22Rv1 (cell line): ENCODE measurements around the gene ARID3A.

Experiments
- H3K27ac ChIP-seq: fragments of 450-650 bp; 2 replicates; pipeline ENCODE4 v1.5.1; 2017
- CTCF ChIP-seq: fragments of 450-650 bp; IDR thresholded peaks from 2 replicates; pipeline ENCODE4 v1.5.1; 2017; ENCODE audit warnings: mild to moderate bottlenecking
- ZFX ChIP-seq: fragments of 450-650 bp; IDR thresholded peaks from 2 replicates; pipeline ENCODE4 v1.6.1; 2017; ENCODE audit warnings: antibody characterized with exemption, borderline replicate concordance

Gene ARID3A

GRCh38 chr19:984165-984967, 58.5 kb downstream of the ARID3A start, which contains the start of gene WDR18:
Gene WDR18 (plus strand): TSS chr19:984345. CDS start chr19:984354, 9 bp downstream.
- H3K27ac ChIP-seq, result peak within 1 kb of the TSS; percentile 70
- TF ChIP-seq CTCF (no peak; the same call in 1 of the 2 replicates), ZFX (no peak)

DNA sequence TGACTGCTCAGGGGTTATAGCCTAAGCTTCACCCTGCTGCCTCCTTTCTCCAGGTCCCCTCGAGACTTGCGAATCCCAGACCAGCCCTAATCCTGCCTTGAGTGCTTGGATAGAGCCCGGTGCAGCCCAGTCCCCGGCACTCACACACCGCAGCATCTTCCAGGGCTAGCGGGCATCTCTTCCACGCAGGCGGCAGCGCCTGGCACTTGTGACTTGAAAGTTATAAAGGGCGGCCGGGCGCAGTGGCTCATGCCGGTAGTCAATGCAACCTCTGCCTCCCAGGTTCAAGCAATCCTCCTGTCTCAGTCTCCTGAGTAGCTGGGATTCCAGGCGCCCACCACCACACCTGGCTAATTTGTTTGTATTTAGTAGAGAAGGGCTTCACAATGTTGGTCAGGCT, 60.2 kb downstream of the ARID3A start:
- H3K27ac ChIP-seq, result no peak overlapping the region
- no peak for TF ChIP-seq ZFX
- TF ChIP-seq CTCF, result no peak

- no peak overlapping the region for H3K27ac ChIP-seq
- TF ChIP-seq ZFX (no peak), CTCF (no peak)
These were observed 62.2 kb downstream of the ARID3A start for GRCh38 chr19:988081-988480.

- no peak overlapping the region for H3K27ac ChIP-seq
- TF ChIP-seq CTCF (no peak), ZFX (no peak)
These were observed 62.7 kb downstream of the ARID3A start for GRCh38 chr19:988510-988909.

- no peak overlapping the region for H3K27ac ChIP-seq
- TF ChIP-seq CTCF (peak; percentile 43), ZFX (no peak)
These were observed 63.7 kb downstream of the ARID3A start for GRCh38 chr19:989381-990081.

DNA sequence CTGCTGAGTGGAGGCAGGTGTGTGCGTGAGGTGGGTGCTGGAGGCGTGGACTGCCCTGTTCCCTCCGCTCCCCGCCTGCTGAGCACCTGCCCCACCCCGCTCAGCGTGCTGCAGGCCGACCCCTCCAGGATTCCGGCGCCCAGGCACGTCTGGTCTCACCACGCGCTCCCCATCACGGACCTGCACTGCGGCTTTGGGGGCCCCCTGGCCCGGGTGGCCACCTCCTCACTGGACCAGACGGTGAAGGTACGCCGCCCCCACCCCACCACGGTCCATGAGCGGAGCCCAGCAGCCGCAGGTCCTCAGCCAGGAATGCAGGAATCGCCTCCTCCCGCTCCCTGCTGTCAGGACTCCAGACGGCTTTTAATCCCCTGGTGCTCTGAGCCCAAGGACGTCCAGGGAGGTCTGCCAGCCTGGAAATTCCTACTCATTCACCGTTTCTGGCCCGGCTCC, 64.3 kb downstream of the ARID3A start:
- TF ChIP-seq CTCF, result no peak
- TF ChIP-seq ZFX, result no peak
- no peak overlapping the region for H3K27ac ChIP-seq

- TF ChIP-seq CTCF (no peak), ZFX (no peak)
- peak overlapping the region; percentile 51 for H3K27ac ChIP-seq
These were observed 64.9 kb downstream of the ARID3A start for GRCh38 chr19:990746-991145.
